ENCODE measurements around the gene CTNND2. TPM values are rescaled to one million over a fixed set of nuclear protein-coding genes. Genes with fewer than 3 reads are reported as not detected.

Gene CTNND2
- total RNA-seq: 136 TPM

GRCh38 chr5:11904265-11904906, at the start of gene CTNND2:
Gene CTNND2 (minus strand): TSS chr5:11904446. CDS start chr5:11903853, 593 bp downstream.

Small RNA genes lying within 50 kb of the gene (small RNA-seq; reads per million reads assigned to genes)
- not detected for gene RNU6-429P (ENCODE audit: low replicate concordance)
